Coronary artery (tissue), 2 donors: Measurements from ENCODE around the gene AKR7A2.

ENCODE experiments used
- DNase-seq: peaks from one replicate; pipeline ENCODE4 v3.0.0-alpha.2; 2017; ENCODE audit warnings: low spot score
- H3K27ac ChIP-seq, 2 donors: fragments of 200-600 bp; sonication (generic); one replicate each; pipeline ENCODE4 v1.5.1; 2016 to 2019
- H3K4me3 ChIP-seq: fragments of 200-600 bp; sonication (generic); 2 replicates; pipeline ENCODE4 v1.5.1; 2016; ENCODE audit warnings: mild to moderate bottlenecking, moderate library complexity
- TF ChIP-seq, protein P1 (sequence below): fragments of 200-600 bp; sonication (generic); IDR thresholded peaks from one replicate; pipeline ENCODE4 v1.5.1; 2019; ENCODE audit warnings: antibody characterized with exemption

AKR7A2 gene

DNA sequence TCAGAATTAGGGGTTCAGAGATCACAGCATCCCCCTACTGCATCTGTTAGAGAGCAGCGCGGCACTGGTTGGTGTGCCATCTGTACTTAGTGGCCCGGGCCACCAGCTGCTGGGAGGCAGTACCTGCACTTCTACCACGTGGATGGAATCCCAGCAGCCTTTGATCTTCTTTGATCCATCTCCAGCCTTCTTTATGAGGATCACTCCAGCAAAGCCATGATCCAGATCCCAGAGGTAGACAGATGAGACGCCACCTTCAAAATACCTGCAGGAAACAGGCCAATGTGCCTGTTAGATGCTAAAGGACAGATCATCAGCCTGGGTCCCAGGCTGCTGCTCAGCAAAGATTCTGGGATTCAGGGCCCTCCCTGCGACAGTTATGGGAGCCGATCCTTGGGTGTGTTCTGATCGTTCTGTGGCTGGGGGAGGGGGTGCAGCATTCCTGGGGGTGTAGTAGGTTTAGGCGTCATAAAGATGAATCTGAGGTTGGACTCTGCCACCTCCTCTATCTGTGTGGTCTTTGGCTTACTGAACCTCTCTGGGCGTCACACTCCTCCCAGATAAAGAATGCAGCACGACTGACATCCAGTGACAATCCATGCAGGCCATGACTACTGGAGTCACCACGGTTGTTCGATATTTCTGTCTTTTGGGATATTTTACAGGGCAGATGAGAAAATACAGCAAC is 45.5 kb upstream of the AKR7A2 start:
- DNase-seq, result no peak

DNA sequence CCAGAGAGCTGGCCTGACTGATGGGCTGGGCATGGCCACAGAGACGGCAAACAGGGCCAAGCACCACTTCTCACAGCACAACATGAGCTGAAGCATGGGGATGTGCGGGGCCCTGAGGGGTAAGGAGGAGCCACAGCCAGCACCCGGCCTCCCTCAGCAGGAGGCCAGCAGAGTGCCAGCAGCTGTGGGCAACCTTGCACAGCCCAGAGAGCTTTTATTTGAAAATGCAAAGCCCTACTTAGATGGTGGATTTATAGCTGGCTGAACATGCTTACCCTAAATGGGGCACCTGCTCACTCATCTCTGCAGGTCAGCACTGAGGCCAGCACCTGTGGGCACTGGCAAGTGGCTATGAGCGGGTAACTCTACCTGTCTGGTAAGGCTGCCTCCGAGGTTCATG is 44.3 kb upstream of the AKR7A2 start:
- DNase-seq, result no peak
- H3K27ac ChIP-seq, result no peak overlapping the region
- no peak overlapping the region for H3K4me3 ChIP-seq
- TF ChIP-seq, protein P1, sequence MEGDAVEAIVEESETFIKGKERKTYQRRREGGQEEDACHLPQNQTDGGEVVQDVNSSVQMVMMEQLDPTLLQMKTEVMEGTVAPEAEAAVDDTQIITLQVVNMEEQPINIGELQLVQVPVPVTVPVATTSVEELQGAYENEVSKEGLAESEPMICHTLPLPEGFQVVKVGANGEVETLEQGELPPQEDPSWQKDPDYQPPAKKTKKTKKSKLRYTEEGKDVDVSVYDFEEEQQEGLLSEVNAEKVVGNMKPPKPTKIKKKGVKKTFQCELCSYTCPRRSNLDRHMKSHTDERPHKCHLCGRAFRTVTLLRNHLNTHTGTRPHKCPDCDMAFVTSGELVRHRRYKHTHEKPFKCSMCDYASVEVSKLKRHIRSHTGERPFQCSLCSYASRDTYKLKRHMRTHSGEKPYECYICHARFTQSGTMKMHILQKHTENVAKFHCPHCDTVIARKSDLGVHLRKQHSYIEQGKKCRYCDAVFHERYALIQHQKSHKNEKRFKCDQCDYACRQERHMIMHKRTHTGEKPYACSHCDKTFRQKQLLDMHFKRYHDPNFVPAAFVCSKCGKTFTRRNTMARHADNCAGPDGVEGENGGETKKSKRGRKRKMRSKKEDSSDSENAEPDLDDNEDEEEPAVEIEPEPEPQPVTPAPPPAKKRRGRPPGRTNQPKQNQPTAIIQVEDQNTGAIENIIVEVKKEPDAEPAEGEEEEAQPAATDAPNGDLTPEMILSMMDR, result no peak

More for the DNA sequence above, 45.5 kb upstream of the AKR7A2 start:
- H3K27ac ChIP-seq, result no peak overlapping the region
- TF ChIP-seq, protein P1, result no peak
- H3K4me3 ChIP-seq, result no peak overlapping the region

DNA sequence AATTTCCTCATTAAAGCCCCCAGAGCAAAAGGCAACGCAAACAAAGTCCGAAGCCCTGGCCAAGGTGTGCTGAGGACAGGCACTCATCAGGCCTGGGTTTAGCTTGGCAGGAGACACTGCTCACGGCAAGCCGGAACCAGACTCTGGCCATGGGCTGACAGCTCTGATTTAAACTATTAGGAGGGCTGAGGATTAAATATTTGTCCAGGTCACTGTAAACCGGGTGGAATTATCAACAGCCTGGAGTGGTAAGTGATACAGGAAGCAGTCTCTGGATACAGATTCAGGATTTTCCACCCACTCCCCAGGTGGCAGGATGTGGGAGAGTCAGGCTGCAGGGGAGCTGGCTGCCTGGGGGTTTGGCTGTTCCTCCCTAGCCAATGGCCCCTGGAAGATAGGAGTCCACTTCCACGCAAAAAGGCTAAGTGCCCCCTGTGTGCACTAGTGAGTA is 42.6 kb upstream of the AKR7A2 start:
- DNase-seq, result no peak
- H3K27ac ChIP-seq, result no peak overlapping the region
- TF ChIP-seq, protein P1, result no peak
- no peak overlapping the region for H3K4me3 ChIP-seq

DNA sequence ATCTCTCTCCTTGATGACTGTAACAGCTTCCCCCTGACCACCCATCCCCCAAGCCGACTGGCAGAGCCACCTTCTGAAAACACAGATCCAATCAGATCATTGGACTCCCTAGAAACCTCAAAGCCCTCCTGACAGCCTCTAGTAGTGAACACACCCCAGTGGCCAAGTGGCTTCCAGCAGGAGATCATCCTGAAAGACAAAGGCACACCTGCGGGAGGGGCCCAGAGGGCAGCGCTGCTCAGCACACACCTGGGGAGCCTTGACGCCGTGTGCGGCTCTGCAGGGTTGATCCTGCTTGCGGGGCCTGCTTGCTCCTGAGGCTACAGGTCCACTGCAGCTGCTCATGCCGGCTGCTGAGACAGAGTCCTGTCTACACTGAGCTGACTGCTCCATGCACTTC is 41.7 kb upstream of the AKR7A2 start:
- no peak for DNase-seq
- H3K27ac ChIP-seq, result no peak overlapping the region
- TF ChIP-seq, protein P1, result no peak
- no peak overlapping the region for H3K4me3 ChIP-seq

DNA sequence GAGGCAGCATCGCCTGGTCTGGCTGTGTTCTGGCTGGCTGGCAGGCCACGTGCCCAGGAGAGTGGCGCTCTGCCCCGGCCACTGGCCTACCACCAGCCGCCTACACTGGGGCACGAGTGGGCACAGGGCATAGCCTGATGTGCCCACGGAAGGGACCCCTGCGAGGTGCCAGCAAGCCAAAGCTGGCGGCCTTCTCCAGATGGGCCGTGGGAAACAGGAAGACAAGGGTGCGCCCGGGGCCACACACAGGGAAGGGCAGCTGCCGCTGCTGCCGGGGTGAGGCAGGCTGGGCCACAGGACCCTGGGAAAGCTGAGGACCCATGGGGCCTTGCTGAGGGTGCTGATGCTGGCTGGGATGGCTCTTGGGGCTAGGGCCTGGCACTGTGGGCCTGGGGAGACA is 40.9 kb upstream of the AKR7A2 start:
- TF ChIP-seq, protein P1, result no peak
- H3K4me3 ChIP-seq, result no peak overlapping the region
- DNase-seq, result no peak

DNA sequence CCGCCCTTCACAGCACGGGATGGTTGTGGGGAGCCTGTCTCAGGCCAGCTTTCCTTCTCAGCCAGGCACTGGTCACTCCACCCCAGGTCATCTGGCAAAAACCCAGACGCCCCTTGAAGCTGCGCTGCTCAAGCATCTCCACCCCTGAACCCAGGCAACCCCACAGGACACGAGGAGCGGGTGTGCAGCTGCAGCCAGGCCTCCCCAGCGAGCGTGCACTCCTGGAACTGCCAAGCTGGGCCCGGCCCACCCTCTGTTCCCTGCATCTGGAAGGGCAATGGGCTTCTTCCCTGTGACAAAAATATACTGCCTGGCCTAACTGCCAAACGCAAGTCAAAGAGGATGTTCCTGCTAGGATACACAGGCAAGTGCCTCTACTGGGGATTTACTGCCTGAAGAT is 39.9 kb upstream of the AKR7A2 start:
- no peak overlapping the region for H3K4me3 ChIP-seq
- H3K27ac ChIP-seq, result no peak overlapping the region
- TF ChIP-seq, protein P1, result no peak
- DNase-seq, result no peak

More for the DNA sequence above, 40.9 kb upstream of the AKR7A2 start:
- H3K27ac ChIP-seq, result no peak overlapping the region

DNA sequence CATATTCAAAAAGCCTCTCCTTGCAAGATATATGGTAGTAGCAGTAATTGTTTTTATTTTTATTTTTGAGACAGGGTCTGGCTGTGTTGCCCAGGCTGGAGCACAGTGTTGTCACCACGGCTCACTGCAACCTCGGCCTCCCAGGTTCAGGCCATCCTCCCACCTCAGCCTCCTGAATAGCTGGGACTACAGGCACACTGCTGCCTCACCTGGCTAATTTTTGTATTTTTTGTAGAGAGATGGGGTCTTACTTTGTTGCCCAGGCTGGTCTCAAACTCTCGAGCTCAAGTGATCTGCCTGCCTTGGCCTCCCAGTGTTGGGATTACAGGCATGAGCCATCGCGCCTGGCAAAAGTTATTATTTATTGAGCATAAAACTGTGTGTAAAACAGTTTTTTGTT is 38.6 kb upstream of the AKR7A2 start:
- TF ChIP-seq, protein P1, result no peak
- no peak overlapping the region for H3K27ac ChIP-seq
- no peak for DNase-seq
- H3K4me3 ChIP-seq, result no peak overlapping the region
